GM12801 (cell line): Measurements from ENCODE around the gene LRBA.

Experiments
- CTCF ChIP-seq: IDR thresholded peaks from one replicate; pipeline ENCODE4 v1.5.1; 2011; ENCODE audit warnings: control low read depth; ENCODE audit not compliant: insufficient read length; ENCODE audit errors: extremely low read depth

Gene LRBA

GRCh38 chr4:150581056-150581605 lies 434.0 kb downstream of the LRBA start:
- no peak for TF ChIP-seq CTCF

- no peak for TF ChIP-seq CTCF
Observed at GRCh38 chr4:150580306-150580705, 434.8 kb downstream of the LRBA start.

GRCh38 chr4:150579551-150580234 lies 435.4 kb downstream of the LRBA start:
- TF ChIP-seq CTCF = no peak

GRCh38 chr4:150578745-150579501 lies 436.2 kb downstream of the LRBA start:
- TF ChIP-seq CTCF = no peak

GRCh38 chr4:150577796-150578195 lies 437.3 kb downstream of the LRBA start:
- no peak for TF ChIP-seq CTCF

- no peak for TF ChIP-seq CTCF
Observed at GRCh38 chr4:150574678-150575077, 440.4 kb downstream of the LRBA start.

- TF ChIP-seq CTCF = no peak
Observed at GRCh38 chr4:150573534-150573933, 441.6 kb downstream of the LRBA start.
